SK-N-SH (cell line): ENCODE data around the gene CCDC18. TPM values are rescaled to one million over a fixed set of nuclear protein-coding genes. Genes with fewer than 3 reads are reported as not detected.

Experiments
- CTCF ChIA-PET: fragments of 300-600, 350-600 bp; formaldehyde crosslinking; extraction: SDS; loops from one replicate; lab custom pipeline; 2021; lab: Yijun Ruan, JAX
- POLR2A ChIA-PET: fragments of 350-600 bp; sonication (Branson Sonifier 250); formaldehyde crosslinking; extraction: SDS; loops from one replicate; lab custom pipeline; 2020; ENCODE audit warnings: antibody characterized with exemption, inconsistent platforms; lab: Yijun Ruan, JAX
- DNase-seq: peaks from one replicate; pipeline ENCODE4 v3.0.0; 2012
- H2AFZ ChIP-seq: fragments of 200-600 bp; sonication (generic); 2 replicates; pipeline ENCODE4 v1.8.1; 2016; ENCODE audit warnings: antibody characterized with exemption, mild to moderate bottlenecking, low read depth
- H3F3A ChIP-seq: fragments of 200-600 bp; sonication (generic); replicated peaks from 2 replicates; pipeline ENCODE3; 2016; ENCODE audit warnings: antibody characterized with exemption, mild to moderate bottlenecking; ENCODE audit not compliant: insufficient read depth
- H3K27ac ChIP-seq, 2 experiments: fragments of 200-500 bp in 1 of 2; fragments of 200-600 bp in 1 of 2; sonication (Bioruptor generic) in 1 of 2; sonication (generic), shearing (Covaris generic) in 1 of 2; 2 replicates each; pipeline versions ENCODE4 v1.5.1 to v1.6.1; 2014 to 2016; ENCODE audit warnings: low read depth in 2 of 2, inconsistent platforms in 1 of 2, low read length in 1 of 2, mild to moderate bottlenecking in 1 of 2, mixed read lengths in 1 of 2
- H3K27me3 ChIP-seq: fragments of 200-600 bp; sonication (generic), shearing (Covaris generic); 2 replicates; pipeline ENCODE4 v1.6.1; 2016; ENCODE audit warnings: mixed run types; ENCODE audit not compliant: insufficient read depth
- H3K36me3 ChIP-seq, 2 experiments: fragments of 200-500 bp in 1 of 2; fragments of 200-600 bp in 1 of 2; sonication (Bioruptor generic) in 1 of 2; sonication (generic) in 1 of 2; replicated peaks in 1 of 2; 2 replicates each; pipeline versions ENCODE3 to v1.5.1; 2014 to 2016; ENCODE audit warnings: low read length in 1 of 2, mild to moderate bottlenecking in 1 of 2; ENCODE audit not compliant: insufficient read depth in 2 of 2, control insufficient read depth in 1 of 2
- H3K4me1 ChIP-seq, 2 experiments: fragments of 200-500 bp in 1 of 2; fragments of 200-600 bp in 1 of 2; sonication (Bioruptor generic) in 1 of 2; sonication (generic), shearing (Covaris generic) in 1 of 2; 2 replicates each; pipeline versions ENCODE4 v1.5.1 to v1.6.1; 2014 to 2016; ENCODE audit warnings: low read depth in 1 of 2, low read length in 1 of 2, mixed run types in 1 of 2; ENCODE audit not compliant: insufficient read depth in 2 of 2, control insufficient read depth in 1 of 2
- H3K4me2 ChIP-seq: fragments of 200-600 bp; sonication (generic), shearing (Covaris generic); 2 replicates; pipeline ENCODE4 v1.6.1; 2017; ENCODE audit warnings: mixed run types
- H3K4me3 ChIP-seq, 2 experiments: fragments of 200-500 bp in 1 of 2; fragments of 200-600 bp in 1 of 2; sonication (Bioruptor generic) in 1 of 2; sonication (generic), shearing (Covaris generic) in 1 of 2; 2 replicates each; pipeline versions ENCODE4 v1.5.1 to v1.8.1; 2014 to 2016; ENCODE audit warnings: low read depth in 2 of 2, inconsistent platforms in 1 of 2, low read length in 1 of 2, mild to moderate bottlenecking in 1 of 2, mixed read lengths in 1 of 2, moderate library complexity in 1 of 2
- H3K79me2 ChIP-seq: fragments of 200-600 bp; sonication (generic); 2 replicates; pipeline ENCODE4 v1.8.1; 2017; ENCODE audit warnings: mild to moderate bottlenecking; ENCODE audit not compliant: insufficient read depth
- H3K9ac ChIP-seq: fragments of 200-600 bp; sonication (generic); 2 replicates; pipeline ENCODE4 v1.6.1; 2017; ENCODE audit warnings: mixed run types
- H3K9me2 ChIP-seq: fragments of 200-600 bp; sonication (generic); 2 replicates; pipeline ENCODE4 v1.6.1; 2017; ENCODE audit warnings: mixed run types
- H3K9me3 ChIP-seq: fragments of 200-600 bp; sonication (generic); 2 replicates; pipeline ENCODE4 v1.6.1; 2017; ENCODE audit warnings: mixed run types, mild to moderate bottlenecking, moderate library complexity
- H4K20me1 ChIP-seq: fragments of 200-600 bp; sonication (generic); 2 replicates; pipeline ENCODE4 v1.6.1; 2017; ENCODE audit warnings: mild to moderate bottlenecking, mixed run types; ENCODE audit not compliant: insufficient read depth
- ELF1 ChIP-seq: IDR thresholded peaks from 2 replicates; pipeline ENCODE4 v1.4.0; 2012
- EP300 ChIP-seq, 2 experiments: IDR thresholded peaks; 2 replicates each; pipeline versions ENCODE4 v1.4.0 to v1.6.1; 2012; ENCODE audit warnings: borderline replicate concordance in 1 of 2, low read depth in 1 of 2, low read length in 1 of 2
- EZH2phosphoT487 ChIP-seq: fragments of 200-600 bp; sonication (generic); IDR thresholded peaks from 2 replicates; pipeline ENCODE4 v1.6.1; 2017; ENCODE audit warnings: low read depth, mixed run types, mild to moderate bottlenecking, antibody characterized with exemption, moderate library complexity, borderline replicate concordance
- FOSL2 ChIP-seq: IDR thresholded peaks from 2 replicates; pipeline ENCODE4 v1.4.0; 2012; ENCODE audit warnings: low read depth, mild to moderate bottlenecking, moderate library complexity, borderline replicate concordance
- GABPA ChIP-seq: IDR thresholded peaks from 2 replicates; pipeline ENCODE4 v1.4.0; 2012; ENCODE audit warnings: low read depth, mild to moderate bottlenecking
- GATA2 ChIP-seq: sonication (generic); formaldehyde crosslinking; IDR thresholded peaks from 2 replicates; pipeline ENCODE4 v1.5.0; 2020; ENCODE audit warnings: mild to moderate bottlenecking, missing genetic modification reagents
- JUND ChIP-seq: IDR thresholded peaks from 2 replicates; pipeline ENCODE4 v1.4.0; 2012
- MXI1 ChIP-seq: IDR thresholded peaks from 2 replicates; pipeline ENCODE4 v1.6.1; 2012; ENCODE audit warnings: mild to moderate bottlenecking, low read depth, low read length, improper control_type of control experiment
- NFIC ChIP-seq: IDR thresholded peaks from 2 replicates; pipeline ENCODE4 v1.4.0; 2012; ENCODE audit warnings: borderline replicate concordance
- RCOR1 ChIP-seq: fragments of 150-350 bp; IDR thresholded peaks from 2 replicates; pipeline ENCODE4 v1.6.1; 2017; ENCODE audit warnings: antibody characterized with exemption, low read length
- SIN3A ChIP-seq: IDR thresholded peaks from 2 replicates; pipeline ENCODE4 v1.6.1; 2012; ENCODE audit warnings: low read depth, mild to moderate bottlenecking, low read length, moderate library complexity, borderline replicate concordance
- TAF1 ChIP-seq: IDR thresholded peaks from 2 replicates; pipeline ENCODE4 v1.6.1; 2012; ENCODE audit warnings: low read depth, mild to moderate bottlenecking, low read length, moderate library complexity, borderline replicate concordance
- TEAD4 ChIP-seq: IDR thresholded peaks from 2 replicates; pipeline ENCODE4 v1.4.0; 2012; ENCODE audit warnings: mild to moderate bottlenecking, borderline replicate concordance; ENCODE audit not compliant: insufficient read depth
- WGBS: methylation state at CpG from one replicate; pipeline ENCODE4 v1.1.6; 2017; ENCODE audit warnings: low lambda C conversion rate; 5-methylcytosine and 5-hydroxymethylcytosine counted together
- polyA plus RNA-seq, 3 experiments: library from polyadenylated mRNA; depleted of rRNA; stranded (reverse); fragments of >200 nt; gene quantifications; 2 replicates each; pipeline ENCODE4 v1.2.3, GENCODE V29; 2012
- TF ChIP-seq, protein P1 (sequence below): IDR thresholded peaks from 2 replicates; pipeline ENCODE4 v1.4.0; 2012; ENCODE audit warnings: low read depth
- TF ChIP-seq, protein P2 (sequence below): fragments of 150-350 bp; IDR thresholded peaks from 2 replicates; pipeline ENCODE4 v1.6.1; 2016; ENCODE audit warnings: mild to moderate bottlenecking, low read depth, low read length

Gene CCDC18
- polyA plus RNA-seq, 1 of the 3 experiments (the other 2 are of a cell fraction) = 4.0 TPM

DNA sequence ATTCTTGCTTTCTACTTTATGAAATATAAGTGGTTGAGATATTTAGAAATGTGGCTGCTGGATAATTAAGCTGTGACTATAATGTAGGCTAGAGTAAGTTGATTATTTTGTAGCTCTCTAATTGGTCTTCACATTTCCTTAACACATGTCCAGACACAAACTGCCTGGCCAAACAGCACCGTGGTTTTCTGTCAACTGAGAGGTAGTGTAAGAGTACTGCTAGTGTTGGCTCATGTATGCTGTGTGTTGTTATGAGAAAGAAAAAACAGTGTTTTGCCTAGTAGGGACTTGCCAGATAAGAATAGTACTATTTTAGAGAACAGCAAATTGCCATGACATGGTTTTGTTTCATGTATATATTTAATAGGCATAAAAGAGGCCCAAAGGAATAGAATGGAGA, 37.4 kb upstream of the CCDC18 start (continued):
- no peak for TF ChIP-seq SIN3A

DNA sequence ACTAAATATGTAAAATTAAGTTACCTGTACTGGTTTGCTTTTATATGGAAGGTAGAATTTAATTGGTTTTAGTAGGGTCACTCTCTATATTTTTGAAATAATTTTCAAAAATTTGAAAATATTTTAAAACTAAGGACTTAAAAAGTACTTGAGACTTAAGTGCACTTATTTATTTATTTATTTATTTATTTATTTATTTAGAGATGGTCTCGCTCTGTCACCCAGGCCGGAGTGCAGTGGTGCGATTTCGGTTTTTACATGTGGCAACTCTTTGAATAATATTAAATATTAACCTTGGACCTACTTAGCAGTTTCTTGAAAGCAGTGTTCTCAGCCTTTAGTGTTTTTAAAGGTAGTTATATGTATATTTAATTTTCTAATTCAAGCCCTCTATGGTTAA, 36.8 kb upstream of the CCDC18 start:
- Histone ChIP-seq H3K4me2 (no peak overlapping the region), H3K36me3 (peaks cover 15 to 47% of the 10 kb centered on the region in 2 experiments), H3K9me3 (no peaks in the 10 kb centered on the region), H3K4me3 (no peak overlapping the region), H3K9me2 (no peaks in the 10 kb centered on the region), H3F3A (peaks cover 19% of the 10 kb centered on the region), H3K27ac (no peak overlapping the region), H3K4me1 (no peaks in the 10 kb centered on the region; a peak in 2 of 4 replicates), H3K27me3 (no peaks in the 10 kb centered on the region), H3K79me2 (peaks cover 8% of the 10 kb centered on the region; the same call in 1 of the 2 replicates), H4K20me1 (no peaks in the 10 kb centered on the region), H2AFZ (no peak overlapping the region), H3K9ac (no peak overlapping the region)
- POLR2A ChIA-PET = no interaction called here
- CTCF ChIA-PET = interaction anchor here (1.1 kb wide), 1 partner anchor 161 kb away, joined by 3 read pairs; no protein-coding TSS in a partner anchor
- TF ChIP-seq JUND = no peak
- TF ChIP-seq TAF1 = no peak
- no peak for TF ChIP-seq RCOR1
- TF ChIP-seq, protein P1, sequence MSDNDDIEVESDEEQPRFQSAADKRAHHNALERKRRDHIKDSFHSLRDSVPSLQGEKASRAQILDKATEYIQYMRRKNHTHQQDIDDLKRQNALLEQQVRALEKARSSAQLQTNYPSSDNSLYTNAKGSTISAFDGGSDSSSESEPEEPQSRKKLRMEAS = no peak
- no peak for TF ChIP-seq FOSL2
- TF ChIP-seq GABPA = no peak
- TF ChIP-seq NFIC = no peak
- TF ChIP-seq, protein P2, sequence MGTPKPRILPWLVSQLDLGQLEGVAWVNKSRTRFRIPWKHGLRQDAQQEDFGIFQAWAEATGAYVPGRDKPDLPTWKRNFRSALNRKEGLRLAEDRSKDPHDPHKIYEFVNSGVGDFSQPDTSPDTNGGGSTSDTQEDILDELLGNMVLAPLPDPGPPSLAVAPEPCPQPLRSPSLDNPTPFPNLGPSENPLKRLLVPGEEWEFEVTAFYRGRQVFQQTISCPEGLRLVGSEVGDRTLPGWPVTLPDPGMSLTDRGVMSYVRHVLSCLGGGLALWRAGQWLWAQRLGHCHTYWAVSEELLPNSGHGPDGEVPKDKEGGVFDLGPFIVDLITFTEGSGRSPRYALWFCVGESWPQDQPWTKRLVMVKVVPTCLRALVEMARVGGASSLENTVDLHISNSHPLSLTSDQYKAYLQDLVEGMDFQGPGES = no peak
- 96% methylated on average over 4 of the region's 4 CpGs for WGBS
- DNase-seq = no peak

DNA sequence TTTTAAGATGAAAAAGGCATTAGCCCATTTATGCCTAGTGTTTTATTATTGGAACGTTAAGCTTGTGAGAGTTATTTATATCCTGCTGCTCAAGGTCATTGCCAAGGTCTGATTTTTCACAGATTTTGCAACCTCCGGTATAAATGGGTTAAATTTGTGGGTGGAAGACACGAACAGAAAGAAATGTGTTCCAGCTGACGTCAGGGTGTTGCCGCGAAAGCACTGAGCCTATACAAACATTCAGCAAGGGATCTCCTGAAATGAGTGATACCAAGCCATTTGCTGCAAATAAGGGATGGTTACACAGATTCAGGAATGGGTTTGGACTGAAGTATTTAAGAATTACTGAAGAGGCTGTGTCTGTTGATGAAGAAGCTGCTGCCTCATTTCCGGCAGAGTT, 32.5 kb upstream of the CCDC18 start:
- no peak overlapping the region for H3K4me3 ChIP-seq
- H3K4me2 ChIP-seq = no peak overlapping the region
- no peak for DNase-seq
- TF ChIP-seq JUND (no peak), TEAD4 (no peak), GATA2 (no peak), ELF1 (no peak), EP300 (IDR thresholded peaks at IDR 0.05; ENCODE audit: borderline replicate concordance in 1 of 2, low read depth in 1 of 2, low read length in 1 of 2) (no peak), MXI1 (no peak), RCOR1 (no peak), GABPA (no peak), EZH2phosphoT487 (no peak)
- TF ChIP-seq, protein P2 = no peak
- no peaks in the 10 kb centered on the region; a peak in 1 of 4 replicates for H3K4me1 ChIP-seq
- CTCF ChIA-PET = no interaction called here
- H3K9ac ChIP-seq = no peak overlapping the region
- no peaks in the 10 kb centered on the region for H3K9me3 ChIP-seq
- H4K20me1 ChIP-seq = no peaks in the 10 kb centered on the region
- no peaks in the 10 kb centered on the region for H3K27me3 ChIP-seq
- peaks cover 29% of the 10 kb centered on the region; the same call in 1 of the 2 replicates for H3K79me2 ChIP-seq
- H2AFZ ChIP-seq = no peak overlapping the region
- no peak overlapping the region for H3K27ac ChIP-seq
- peaks cover 8% of the 10 kb centered on the region for H3F3A ChIP-seq
- WGBS = 91% methylated on average over 7 of the region's 7 CpGs
- peaks cover 45 to 54% of the 10 kb centered on the region in 2 experiments for H3K36me3 ChIP-seq
- POLR2A ChIA-PET = no interaction called here
- H3K9me2 ChIP-seq = no peaks in the 10 kb centered on the region
